HG03280 (cell line): ENCODE data around the gene ZNRF1.
"Not testable (repeated sequence)": the region's sequence is repeated elsewhere in the genome, so short reads cannot be mapped to it uniquely, and the experiment has no call there.

Experiments
- ATAC-seq: cut with Tn5 transposase; IDR thresholded peaks from one replicate; pipeline ENCODE4 v1.9.1; 2021; ENCODE audit warnings: mild to moderate bottlenecking, moderate library complexity; ENCODE audit not compliant: unreplicated experiment

The ZNRF1 gene

DNA sequence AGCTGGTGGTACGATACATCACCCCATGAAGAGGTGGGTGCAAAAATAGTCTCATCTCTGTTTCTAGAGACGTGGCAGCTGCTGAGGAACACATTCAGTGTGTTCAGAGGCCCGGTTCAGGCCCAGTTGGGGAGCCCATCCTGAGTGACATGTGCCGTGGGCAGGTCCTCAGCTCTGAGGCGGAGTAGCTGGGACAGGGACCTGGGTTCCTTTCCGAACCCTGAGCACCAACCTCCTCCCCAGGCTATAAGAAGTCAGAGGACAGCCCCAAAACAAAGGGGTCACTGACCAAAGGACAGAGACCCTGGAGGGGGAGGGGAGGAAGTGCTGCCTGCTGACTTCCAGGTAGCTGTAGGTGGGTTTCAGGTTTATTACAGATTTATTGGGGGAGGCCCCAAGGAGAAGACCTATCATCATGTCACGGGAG lies 112.7 kb downstream of the ZNRF1 start:
- no peak for ATAC-seq

DNA sequence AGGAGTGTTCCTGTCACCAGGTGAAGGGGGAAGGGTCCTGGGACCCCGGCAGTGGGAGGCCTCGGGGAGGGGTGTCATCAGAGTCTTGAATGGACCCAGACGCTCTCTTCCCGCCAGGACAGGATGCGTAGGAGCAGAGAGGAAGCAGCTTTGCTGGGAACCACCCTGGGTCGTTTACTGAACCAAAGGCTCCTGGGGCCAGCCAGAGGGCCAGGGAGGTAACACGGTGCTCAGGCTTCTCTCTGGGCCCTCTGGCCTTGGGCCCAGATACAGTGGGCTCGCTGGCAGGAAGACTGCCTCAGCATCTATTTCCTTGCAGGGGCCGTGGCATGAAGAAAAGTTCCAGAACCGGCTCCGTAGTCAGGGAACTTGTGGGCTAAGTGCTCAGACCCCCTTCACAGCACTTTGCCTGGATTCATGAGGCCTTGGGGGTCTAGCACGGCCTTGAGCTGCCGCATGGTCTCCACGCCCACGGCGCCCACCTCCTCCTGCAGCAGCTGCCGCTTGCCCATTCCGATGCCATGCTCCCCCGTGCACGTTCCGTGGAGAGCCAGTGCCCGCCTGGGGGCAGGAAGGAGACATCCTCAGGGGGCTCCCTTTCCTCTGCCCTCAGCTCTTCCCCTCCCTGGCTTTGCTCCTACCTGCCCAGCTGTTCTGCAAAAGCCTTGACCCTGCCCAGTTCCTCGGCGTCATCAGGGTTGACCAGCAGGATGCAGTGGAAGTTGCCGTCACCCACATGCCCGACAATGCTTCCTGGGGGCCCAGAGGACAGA lies 113.3 kb downstream of the ZNRF1 start:
- no peak for ATAC-seq

DNA sequence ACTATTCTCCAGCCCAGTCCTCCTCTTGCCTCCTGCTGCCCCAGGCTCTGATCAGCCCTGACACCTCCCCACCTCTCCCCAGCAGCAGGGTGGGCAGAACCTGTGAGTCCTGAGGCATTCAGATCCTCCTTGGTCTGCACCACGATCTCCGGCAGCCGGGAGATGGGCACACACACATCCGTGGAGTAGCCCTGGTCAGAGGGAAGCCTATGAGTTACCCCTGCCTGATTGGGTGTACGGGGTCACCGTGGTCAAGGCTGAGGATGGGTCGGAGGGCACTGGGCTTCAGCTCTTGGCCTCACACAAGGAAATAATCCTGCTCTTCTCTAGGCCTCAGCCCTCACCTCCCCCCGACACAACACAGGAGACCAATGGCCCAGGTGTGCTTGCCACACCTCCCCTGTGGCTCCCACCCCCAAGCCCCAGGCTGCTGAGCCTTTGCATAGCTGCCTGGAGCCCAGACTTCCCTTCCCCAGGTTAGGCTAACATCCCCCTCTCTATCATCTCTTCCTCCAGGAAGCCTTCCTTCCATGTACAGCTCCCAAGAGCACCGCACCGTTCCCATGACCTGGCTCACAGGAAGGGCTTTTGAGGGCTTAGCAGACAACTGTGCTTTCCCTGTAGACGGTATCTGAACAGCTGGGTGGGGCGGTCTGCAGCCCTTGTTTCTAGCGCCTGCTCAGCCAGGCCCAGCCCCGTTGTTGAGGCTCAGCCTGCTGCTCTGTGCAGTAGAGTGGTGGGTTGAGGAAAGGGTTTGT lies 114.1 kb downstream of the ZNRF1 start:
- no peak for ATAC-seq

DNA sequence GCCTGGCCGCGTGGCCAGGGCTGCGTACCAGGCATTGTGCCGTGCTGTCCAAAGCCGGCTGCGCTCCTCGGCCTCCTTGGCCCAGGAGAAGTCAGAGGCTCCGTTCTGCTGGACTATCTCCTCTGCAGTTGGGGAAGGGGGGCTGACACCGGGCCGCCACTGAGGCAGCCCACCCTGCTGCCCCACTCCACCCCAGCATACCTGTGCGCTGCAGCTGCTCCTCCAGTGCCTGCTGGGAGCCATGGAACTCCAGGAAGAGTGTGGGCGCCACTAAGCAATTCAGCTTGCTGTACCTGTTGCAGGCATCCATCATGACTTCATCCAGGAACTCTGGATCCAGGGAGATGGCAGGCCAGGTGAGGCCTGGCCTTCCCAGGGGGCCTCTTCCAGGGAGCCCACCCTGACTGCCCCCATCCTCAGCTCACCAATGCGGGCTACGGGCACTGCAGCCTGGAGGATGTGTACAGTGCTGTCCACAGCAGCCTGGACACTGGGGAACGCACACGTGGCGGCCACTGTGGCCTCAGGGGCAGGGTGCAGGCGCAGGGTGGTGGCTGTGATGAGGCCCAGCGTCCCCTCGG lies 114.8 kb downstream of the ZNRF1 start:
- ATAC-seq: no peak

DNA sequence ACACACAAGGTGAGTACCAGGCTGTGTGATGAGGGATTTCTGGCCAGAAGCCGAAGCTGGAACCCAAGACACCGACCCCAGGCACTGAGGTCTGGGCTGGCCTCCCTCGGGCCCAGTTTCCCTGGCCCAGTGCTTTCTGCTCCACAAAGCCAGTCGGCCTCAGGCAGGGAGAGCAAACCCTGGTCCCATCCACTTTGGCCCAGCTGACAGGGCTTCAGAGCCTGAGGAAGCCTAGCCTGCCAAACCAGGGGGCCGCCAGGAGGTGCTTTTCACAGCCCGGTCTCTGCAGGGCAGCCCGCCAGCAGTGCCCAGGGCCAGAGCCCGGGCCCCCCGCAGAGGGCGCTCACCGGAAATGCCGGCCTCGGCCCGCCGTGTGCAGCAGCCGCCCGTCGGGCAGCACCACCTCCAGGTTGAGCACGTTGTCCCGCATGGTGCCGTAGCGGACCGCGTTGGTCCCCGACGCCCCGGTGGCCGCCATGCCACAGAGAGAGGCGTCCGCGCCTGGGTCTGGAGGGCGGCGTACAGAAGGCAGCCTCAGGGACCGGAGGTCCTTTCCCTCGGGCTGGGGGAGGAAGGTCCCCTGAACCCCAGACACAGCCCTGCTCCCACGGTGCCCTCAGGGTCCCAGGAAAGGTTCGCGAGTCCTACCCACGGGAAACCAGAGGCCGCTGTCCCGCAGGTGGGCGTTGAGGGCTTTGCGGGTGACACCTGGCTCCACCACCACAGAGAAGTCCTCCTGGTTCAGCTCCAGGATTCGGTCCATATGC lies 115.5 kb downstream of the ZNRF1 start:
- no peak for ATAC-seq

DNA sequence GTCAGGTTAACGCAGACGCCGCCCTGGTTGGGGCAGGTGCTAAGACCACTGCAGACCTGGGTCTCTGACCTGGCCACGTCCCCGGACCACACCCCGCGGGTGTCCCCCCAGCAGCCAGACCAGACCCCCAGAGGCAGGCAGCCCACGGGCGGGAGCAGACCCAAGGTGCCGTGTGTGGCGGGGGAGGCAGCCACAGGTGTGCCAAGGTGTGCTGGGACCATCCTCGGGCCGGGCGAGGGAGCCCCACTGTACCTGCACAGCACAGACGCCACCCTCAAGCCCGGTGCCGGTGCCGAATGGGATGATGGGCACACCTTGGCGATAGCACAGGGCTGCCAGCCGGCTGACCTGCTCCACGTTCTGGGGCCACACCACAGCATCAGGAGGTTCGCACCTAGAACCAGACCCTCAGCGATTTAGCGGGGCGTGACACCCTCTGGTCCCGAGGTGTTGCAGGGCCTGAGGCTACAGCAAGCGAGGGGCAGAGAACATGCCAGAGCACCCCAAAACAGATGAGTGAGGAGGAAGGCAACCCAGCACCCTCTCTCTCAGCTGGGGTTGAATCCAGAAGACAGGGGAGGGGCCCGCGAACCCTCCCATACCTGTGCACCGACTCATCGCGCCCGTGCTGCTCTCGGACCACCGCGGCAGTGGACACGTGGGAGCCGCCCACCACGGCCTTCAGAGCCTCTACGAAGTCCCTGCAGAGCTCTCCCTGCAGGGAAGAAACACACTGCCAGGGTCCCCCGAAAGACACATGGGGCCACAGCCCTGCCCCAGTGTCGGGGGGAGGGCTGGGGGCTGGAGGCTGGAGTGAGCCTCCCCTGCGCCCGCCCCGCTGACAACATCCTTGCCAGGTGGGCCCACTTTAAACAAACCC lies 116.4 kb downstream of the ZNRF1 start:
- ATAC-seq: no peak

DNA sequence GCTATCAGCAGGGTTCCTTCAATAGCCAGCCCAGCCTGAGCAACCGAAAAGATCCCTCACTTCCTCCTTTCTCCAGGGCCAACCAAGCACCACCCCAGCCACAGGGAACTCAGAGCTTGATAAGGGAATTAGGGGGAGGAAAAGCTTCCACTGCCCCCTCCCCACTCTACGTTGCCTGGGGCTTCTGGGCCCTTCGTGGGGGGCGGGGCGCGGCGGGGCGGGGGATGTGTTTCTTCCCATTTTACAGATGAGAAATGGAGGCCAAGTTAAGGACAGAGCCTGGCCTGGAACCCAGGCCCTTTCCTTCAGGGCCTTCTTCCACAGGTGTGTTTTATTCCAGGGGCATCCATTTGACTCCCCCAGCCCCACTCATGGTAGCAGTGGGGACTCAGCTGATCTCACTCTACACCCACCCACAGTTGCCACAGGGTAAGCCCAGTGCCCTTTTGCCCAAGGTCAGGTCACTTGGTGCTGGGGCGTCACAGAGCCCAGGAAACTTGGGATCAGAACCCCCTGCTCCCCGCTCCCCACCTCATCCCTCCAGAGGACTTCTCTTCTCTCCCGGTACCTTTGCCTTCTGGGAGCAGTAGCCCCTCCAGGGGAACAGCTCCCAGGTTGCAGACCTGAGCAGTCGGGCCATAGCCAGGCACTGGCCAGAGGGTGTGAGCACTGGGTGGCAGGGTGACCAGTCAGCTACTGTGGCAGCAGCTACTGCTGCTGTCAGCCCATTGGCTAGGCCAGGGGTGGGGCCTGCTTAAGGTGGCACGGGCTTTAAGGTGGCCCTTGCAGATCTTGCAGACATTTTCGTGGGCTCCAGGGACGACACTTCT lies 117.5 kb downstream of the ZNRF1 start, which contains the start of gene LDHD:
Gene LDHD (minus strand): TSS at position 700 of the 830 bp plus-strand sequence. CDS start 60 bp downstream, at position 640.
- no peak for ATAC-seq

DNA sequence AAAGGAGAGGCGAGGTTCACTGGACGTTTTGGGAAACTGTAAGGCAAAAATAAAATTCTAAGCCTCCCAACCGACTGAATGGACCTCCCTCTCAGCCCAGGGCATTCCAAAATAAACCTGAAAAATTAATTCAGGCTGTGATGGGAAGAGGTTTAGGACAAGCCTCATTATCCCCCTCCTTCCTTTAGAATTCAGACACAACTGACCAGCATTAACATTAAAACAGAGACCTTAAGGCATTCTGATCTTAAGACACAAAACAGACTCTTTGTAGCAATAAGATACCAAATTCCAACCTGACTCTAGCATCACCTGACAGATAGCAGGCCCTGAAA lies 118.1 kb downstream of the ZNRF1 start:
- no peak for ATAC-seq

DNA sequence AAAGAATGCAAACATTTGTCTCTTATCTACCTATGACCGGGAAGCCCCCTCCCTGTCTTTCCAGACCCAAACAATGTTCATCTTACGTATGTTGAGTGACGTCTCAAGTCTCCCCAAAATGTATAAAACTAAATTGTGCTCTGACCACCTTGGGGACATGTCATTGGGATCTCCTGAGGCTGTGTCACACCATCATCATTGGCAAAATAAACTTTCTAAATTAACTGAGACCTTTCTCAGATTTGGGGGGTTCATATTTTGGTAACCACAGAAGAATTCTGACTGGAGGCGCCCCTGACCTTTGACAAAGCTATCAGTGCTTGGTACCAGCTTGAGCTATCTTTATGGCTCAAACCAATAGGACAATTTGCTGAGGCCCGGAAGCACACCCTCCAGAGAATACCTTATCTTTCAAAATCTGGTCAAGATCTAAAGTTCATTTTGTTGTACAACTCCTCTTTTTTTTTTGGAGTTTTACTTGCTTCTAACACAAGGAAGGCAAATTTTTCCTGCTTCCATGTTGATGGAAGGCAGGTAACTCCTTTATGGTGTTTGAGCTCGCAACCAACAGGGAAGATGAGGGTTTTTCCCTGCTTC lies 120.2 kb downstream of the ZNRF1 start:
- no peak for ATAC-seq

DNA sequence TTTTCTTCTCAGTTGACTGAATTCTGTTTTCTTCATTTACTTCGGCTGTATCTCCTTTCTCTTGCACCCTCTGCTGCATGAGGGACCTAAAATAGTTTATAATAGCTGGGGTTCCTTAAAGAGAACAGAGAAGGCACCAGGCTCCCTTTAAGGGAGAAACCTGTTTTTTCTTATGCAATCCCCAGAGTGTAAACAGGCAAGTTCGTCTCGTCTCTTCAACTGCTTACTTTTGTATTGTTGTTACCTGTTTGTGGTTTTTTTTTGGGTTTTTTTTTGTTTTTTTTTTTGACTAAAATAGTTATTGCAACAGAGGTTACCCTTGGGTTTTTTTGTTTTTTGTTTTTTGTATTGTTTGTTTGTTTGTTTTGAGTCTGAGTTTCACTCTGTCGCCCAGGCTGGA lies 121.4 kb downstream of the ZNRF1 start:
- no peak for ATAC-seq

DNA sequence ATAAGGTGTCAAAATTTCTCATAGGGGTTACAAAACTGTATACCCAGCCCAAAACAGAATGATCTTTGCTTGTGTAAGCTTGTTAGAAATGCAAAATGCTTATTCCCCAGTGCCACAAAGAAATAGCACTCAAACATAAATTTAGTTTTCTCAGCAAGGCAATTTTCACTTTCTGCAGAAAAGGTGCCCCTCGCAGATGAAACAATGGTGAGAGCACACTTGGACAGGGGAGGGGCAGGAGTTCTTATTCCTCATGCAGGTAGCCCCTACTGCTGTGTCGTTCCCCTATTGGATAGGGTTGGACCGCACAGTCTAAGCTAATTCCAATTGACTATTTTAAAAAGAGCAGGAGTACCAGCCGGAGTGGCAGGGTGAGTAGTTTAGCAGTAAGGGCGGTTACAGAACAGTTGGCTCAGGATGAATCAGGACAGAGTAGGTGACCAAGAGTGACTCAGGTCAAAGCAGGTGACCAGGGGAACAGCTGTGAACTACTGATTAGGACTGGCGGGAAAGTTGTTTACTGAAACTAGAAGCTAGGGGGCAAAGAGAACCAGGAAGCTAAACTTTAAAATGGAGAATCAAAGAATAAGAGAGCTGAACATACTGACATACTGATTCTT lies 123.2 kb downstream of the ZNRF1 start:
- no peak for ATAC-seq

DNA sequence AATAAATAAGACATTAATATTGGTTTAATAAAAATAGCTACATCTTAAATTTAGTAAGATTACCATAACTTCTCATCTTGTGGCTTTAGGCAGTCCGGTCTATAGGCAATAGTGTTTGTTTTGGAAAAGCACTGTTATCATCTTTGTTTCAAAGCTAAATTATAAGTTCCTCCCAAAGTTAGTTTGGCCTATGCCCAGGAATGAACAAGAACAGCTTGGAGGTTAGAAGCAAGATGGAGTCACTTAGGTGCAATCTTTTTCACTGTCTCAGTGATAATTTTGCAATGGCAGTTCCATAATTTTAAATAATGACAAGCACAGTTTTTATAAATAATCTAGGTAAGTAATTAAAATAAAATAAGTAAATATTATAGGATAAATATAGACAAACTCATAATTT lies 123.8 kb downstream of the ZNRF1 start:
- ATAC-seq: no peak

DNA sequence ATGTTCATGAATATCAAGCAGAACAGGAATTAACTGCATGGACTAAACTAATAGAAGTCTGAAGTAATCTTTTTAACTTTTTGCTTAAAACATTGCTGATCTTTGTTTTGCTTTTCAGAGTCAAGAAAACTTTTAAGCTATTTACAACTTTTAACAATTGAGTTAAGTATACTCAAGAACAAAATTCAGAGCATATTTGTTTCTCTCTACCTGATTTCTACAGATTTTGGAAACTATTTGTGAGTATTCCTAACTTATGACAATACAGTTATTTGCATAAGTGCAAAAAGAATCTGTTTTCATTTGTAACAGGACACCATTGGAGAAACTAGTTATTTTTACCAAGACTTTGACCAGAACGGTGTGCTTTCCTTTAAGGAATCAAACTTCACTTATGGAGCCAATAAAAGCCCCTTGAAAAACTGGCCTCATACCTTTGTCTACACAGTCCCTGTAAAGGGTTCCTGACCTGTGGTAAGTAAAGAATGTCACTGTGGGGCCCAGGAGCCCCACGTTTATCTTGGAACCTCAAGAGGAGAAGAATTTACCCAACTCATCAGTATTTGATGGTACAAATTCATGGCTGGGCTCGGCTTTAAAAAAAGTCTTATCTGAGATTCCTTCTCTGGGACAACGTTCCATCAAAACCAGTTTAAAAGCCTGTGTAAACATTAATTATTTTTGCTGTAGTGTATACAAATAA lies 129.0 kb downstream of the ZNRF1 start:
- no peak for ATAC-seq

DNA sequence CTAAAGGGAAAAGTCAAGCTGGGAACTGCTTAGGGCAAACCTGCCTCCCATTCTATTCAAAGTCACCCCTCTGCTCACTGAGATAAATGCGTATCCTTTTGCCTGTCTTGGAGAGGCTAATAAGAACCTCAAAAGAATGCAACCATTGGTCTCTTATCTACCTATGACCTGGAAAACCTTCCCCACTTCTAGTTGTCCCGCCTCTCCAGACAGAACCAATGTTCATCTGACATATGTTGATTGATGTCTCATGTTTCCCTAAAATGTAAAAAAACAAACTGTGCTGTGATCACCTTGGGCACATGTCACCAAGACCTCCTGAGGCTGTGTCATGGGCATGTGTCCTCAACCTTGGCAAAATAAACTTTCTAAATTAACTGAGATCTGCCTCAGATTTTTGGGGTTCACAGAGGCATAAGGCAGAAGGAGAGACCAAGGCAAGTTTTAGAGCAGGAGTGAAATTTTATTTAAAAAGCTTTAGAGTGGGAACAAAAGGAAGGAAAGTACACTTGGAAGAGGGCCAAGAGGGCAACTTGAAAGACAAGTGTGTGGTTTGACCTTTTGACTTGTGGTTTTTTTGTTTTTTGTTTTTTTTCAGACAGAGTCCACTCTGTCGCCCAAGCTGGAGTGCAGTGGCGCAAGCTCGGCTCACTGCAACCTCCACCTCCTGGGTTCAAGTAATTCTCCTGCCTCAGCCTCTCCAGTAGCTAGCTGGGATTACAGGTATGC lies 130.8 kb downstream of the ZNRF1 start:
- ATAC-seq: not testable (repeated sequence)

DNA sequence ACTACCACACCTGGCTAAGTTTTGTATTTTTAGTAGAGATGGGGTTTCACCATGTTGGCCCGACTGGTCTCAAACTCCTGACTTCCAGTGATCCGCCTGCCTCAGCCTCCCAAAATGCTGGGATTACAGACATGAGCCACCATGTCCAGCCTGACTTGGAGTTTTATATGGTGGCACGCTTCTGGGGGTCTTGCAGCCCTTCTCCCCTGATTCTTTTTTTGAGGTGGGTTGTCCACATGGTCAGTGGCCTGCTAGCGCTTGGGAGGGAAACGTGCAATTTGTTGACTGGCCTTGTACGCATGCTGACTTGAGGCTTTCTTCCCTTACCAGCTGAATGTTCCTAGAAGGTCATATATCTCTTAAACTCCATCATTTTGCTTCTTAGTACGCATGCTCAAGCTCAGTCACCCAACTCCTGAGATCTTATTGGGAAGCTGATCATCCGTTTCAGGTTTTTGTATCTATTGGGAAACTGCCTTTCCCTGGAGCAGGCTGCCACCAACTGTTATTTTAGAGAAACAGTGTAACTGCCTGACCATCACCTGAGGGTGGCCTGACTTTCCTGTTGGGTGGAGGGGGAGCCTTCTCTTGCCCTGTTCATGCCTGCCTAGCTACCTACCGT lies 131.4 kb downstream of the ZNRF1 start:
- no peak for ATAC-seq

DNA sequence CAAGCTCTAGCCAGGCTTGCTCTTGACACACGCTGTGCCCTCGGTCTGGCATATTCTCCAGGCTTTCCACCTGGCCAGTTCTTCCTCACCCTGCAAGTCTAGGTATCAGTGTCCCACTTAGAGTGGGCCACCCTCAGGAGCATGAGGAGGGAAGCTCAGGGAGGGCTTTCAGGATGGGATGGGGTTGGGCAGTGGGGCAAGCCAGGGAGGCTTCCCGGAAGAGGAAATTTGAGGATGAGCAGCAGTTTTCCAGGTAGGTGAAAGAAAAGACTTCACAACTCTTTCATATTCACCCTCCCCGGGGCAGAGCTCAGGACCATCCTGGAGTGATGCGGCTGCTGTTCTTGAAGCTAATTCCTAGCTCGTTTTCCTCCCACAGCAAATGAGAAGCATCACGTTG lies 132.3 kb downstream of the ZNRF1 start:
- ATAC-seq: no peak

DNA sequence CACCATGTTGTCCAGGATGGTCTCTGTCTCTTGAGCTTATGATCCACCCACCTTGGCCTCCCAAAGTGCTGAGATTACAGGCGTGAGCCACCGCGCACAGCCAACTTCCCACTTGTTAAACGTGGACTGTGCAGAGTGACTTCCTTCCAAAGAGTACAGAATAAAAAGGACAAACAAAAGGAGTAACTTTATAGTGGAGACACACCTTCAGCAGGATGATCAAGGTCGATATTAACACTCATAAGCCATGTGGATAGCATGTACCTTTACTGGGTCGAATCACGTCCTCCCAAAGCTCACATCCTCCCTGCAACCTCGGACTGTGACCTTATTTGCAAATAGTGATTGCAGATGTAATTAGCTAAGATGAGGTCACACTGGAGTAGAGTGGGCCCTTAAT lies 139.4 kb downstream of the ZNRF1 start:
- ATAC-seq: no peak
